GM12878 (cell line): Measurements from ENCODE around the gene OAF.

Source experiments
- CTCF ChIP-seq, 3 experiments: IDR thresholded peaks in 2 of 3; conservative IDR thresholded peaks in 1 of 3; 2 replicates each; pipeline ENCODE4 v1.5.1; 2011; ENCODE audit warnings: low read depth in 3 of 3, low read length in 3 of 3, mild to moderate bottlenecking in 3 of 3, control low read depth in 2 of 3, moderate library complexity in 2 of 3, inconsistent platforms in 1 of 3, mixed read lengths in 1 of 3; ENCODE audit not compliant: control insufficient read depth in 2 of 3, insufficient read depth in 1 of 3; ENCODE audit errors: extremely low read depth in 1 of 3
- JUNB ChIP-seq: IDR thresholded peaks from 2 replicates; pipeline ENCODE4 v1.6.1; 2016; ENCODE audit warnings: antibody characterized with exemption, mild to moderate bottlenecking
- RAD21 ChIP-seq: IDR thresholded peaks from 2 replicates; pipeline ENCODE4 v1.6.1; 2011; ENCODE audit warnings: mild to moderate bottlenecking, low read depth, low read length, moderate library complexity; ENCODE audit not compliant: insufficient read depth

GRCh38 chr11:120195601-120196320 is 15.1 kb upstream of the OAF start:
- TF ChIP-seq JUNB (no peak), CTCF (IDR thresholded peaks at IDR 0.05 in 2 of 3, conservative IDR thresholded peaks at IDR 0.05 in 1 of 3; ENCODE audit: control insufficient read depth in 2 of 3, extremely low read depth in 1 of 3, insufficient read depth in 1 of 3, low read depth in 3 of 3, low read length in 3 of 3) (no peak), RAD21 (no peak)
